Tibial artery (tissue), 4 donors: ENCODE data around the gene ABI2.

Experiments
- DNase-seq, 2 donors: peaks; one replicate each; pipeline ENCODE4 v3.0.0-alpha.2; 2019
- H3K27ac ChIP-seq, 2 donors: fragments of 200-600 bp; sonication (generic) in 1 of 2; 1 replicate in 1 of 2; 2 replicates in 1 of 2; pipeline ENCODE4 v1.5.1; 2018 to 2019; ENCODE audit warnings: mild to moderate bottlenecking in 1 of 2
- H3K27me3 ChIP-seq, 2 donors: fragments of 200-600 bp; sonication (generic) in 1 of 2; one replicate each; pipeline versions ENCODE4 v1.5.1 to v1.6.0; 2016 to 2019
- H3K36me3 ChIP-seq, 3 donors: fragments of 200-600 bp; sonication (generic) in 2 of 3; one replicate each; pipeline ENCODE4 v1.5.1; 2016 to 2019; ENCODE audit warnings: mild to moderate bottlenecking in 2 of 3
- H3K4me1 ChIP-seq, 4 donors: fragments of 200-600 bp; sonication (generic) in 2 of 4; 1 replicate in 3 of 4; 2 replicates in 1 of 4; pipeline ENCODE4 v1.5.1; 2016 to 2019
- H3K4me3 ChIP-seq, 2 donors: fragments of 200-600 bp; sonication (generic) in 1 of 2; 1 replicate in 1 of 2; 2 replicates in 1 of 2; pipeline ENCODE4 v1.5.1; 2018 to 2019; ENCODE audit warnings: mild to moderate bottlenecking in 2 of 2
- H3K9me3 ChIP-seq, 3 donors: fragments of 200-600 bp; sonication (generic) in 1 of 3; one replicate each; pipeline ENCODE4 v1.5.1; 2016 to 2019
- CTCF ChIP-seq, 2 experiments: fragments of 200-600 bp in 1 of 2; fragments of 450-650 bp in 1 of 2; IDR thresholded peaks; one replicate each; pipeline ENCODE4 v1.5.1; 2017 to 2019; ENCODE audit warnings: antibody characterized with exemption in 2 of 2, mild to moderate bottlenecking in 1 of 2, moderate library complexity in 1 of 2
- intact Hi-C: fragments of 100-400 bp; cut with DNase I; formaldehyde crosslinking; loops from one replicate; pipeline ENCODE4 v1.15.0; 2023; ENCODE audit warnings: low total_unique reads

The ABI2 gene

GRCh38 chr2:203346612-203347011 is 18.4 kb downstream of the ABI2 start:
- intact Hi-C loops = no loop called here
- H3K27me3 ChIP-seq = no peaks in the 10 kb centered on the region
- no peak for TF ChIP-seq CTCF (IDR thresholded peaks at IDR 0.05)

DNA sequence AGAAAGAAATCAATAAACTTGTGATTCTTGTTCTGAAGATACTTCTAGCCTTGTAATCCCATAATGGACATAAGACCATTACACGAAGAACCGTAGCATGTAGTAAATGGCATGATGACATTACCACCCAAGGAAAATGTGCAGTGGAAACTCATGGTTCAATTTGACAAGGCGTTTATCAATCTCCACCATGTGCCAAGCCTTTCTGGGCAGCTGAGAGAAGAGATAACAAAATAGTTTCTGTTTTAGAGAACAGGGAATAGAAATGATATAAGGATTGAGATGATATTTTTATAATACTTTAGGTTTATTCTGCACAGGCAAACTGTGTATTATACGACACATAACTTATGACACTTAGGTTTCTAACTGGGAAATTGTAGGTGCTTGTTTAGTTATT is 19.2 kb downstream of the ABI2 start:
- H3K9me3 ChIP-seq = no peaks in the 10 kb centered on the region
- no peak for DNase-seq
- H3K36me3 ChIP-seq = peaks cover 4 to 8% (median 6%) of the 10 kb centered on the region in 3 donors
- no peak overlapping the region for H3K4me3 ChIP-seq
- no peaks in the 10 kb centered on the region for H3K27me3 ChIP-seq
- intact Hi-C loops = no loop called here
- no peak for TF ChIP-seq CTCF (IDR thresholded peaks at IDR 0.05)
- H3K4me1 ChIP-seq = peaks cover 0 to under 1% (median 0%) of the 10 kb centered on the region in 4 donors
- H3K27ac ChIP-seq = no peak overlapping the region

More at GRCh38 chr2:203346612-203347011, 18.4 kb downstream of the ABI2 start:
- Histone ChIP-seq H3K4me3 (no peak overlapping the region), H3K9me3 (no peaks in the 10 kb centered on the region), H3K36me3 (peaks cover 4 to 8% (median 6%) of the 10 kb centered on the region in 3 donors), H3K27ac (no peak overlapping the region), H3K4me1 (peaks cover 0 to 5% (median 2%) of the 10 kb centered on the region in 4 donors)
- DNase-seq = no peak

GRCh38 chr2:203352604-203353255 is 24.5 kb downstream of the ABI2 start:
- no peak for DNase-seq
- intact Hi-C loops = no loop called here
- Histone ChIP-seq H3K9me3 (no peaks in the 10 kb centered on the region), H3K27me3 (no peaks in the 10 kb centered on the region), H3K27ac (no peak overlapping the region), H3K36me3 (no peaks in the 10 kb centered on the region), H3K4me3 (no peak overlapping the region), H3K4me1 (no peaks in the 10 kb centered on the region)
- TF ChIP-seq CTCF (IDR thresholded peaks at IDR 0.05) = no peak

GRCh38 chr2:203354966-203355365 is 26.8 kb downstream of the ABI2 start:
- Histone ChIP-seq H3K9me3 (no peaks in the 10 kb centered on the region), H3K36me3 (no peaks in the 10 kb centered on the region), H3K27me3 (no peaks in the 10 kb centered on the region), H3K27ac (no peak overlapping the region), H3K4me1 (no peaks in the 10 kb centered on the region), H3K4me3 (no peak overlapping the region)
- intact Hi-C loops = no loop called here
- DNase-seq = no peak
- TF ChIP-seq CTCF (IDR thresholded peaks at IDR 0.05) = no peak

DNA sequence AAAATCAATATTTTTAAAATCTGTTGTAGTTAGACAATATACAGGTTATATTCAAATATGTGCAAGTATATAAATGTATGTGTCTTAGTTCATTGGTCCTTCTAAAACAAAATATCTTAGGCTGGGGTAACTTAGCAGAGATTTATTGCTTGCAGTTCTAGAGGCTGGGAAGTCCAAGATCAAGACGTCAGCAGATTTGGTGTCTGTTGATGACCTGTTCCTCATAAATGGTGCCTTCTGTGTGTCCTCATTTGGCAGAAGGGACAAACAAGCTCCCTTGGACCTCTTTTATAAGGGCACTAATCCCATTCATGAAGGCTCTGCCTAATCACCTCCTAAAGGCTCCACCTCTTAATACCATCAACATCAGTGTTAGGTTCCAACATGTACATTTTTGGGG is 31.3 kb downstream of the ABI2 start:
- Histone ChIP-seq H3K27me3 (no peaks in the 10 kb centered on the region), H3K36me3 (no peaks in the 10 kb centered on the region), H3K27ac (no peak overlapping the region), H3K9me3 (no peaks in the 10 kb centered on the region), H3K4me3 (no peak overlapping the region), H3K4me1 (peaks cover 0 to 18% (median 5%) of the 10 kb centered on the region in 4 donors)
- intact Hi-C loops = no loop called here
- no peak for DNase-seq
- no peak for TF ChIP-seq CTCF (IDR thresholded peaks at IDR 0.05)
